Measurements from ENCODE around the gene PMM2.

- TF ChIP-seq CTCF (IDR thresholded peaks at IDR 0.05): no peak
- no peak for TF ChIP-seq SP1 (CRISPR knock-in tag; conservative IDR thresholded peaks at IDR 0.05)
- TF ChIP-seq, protein P1, sequence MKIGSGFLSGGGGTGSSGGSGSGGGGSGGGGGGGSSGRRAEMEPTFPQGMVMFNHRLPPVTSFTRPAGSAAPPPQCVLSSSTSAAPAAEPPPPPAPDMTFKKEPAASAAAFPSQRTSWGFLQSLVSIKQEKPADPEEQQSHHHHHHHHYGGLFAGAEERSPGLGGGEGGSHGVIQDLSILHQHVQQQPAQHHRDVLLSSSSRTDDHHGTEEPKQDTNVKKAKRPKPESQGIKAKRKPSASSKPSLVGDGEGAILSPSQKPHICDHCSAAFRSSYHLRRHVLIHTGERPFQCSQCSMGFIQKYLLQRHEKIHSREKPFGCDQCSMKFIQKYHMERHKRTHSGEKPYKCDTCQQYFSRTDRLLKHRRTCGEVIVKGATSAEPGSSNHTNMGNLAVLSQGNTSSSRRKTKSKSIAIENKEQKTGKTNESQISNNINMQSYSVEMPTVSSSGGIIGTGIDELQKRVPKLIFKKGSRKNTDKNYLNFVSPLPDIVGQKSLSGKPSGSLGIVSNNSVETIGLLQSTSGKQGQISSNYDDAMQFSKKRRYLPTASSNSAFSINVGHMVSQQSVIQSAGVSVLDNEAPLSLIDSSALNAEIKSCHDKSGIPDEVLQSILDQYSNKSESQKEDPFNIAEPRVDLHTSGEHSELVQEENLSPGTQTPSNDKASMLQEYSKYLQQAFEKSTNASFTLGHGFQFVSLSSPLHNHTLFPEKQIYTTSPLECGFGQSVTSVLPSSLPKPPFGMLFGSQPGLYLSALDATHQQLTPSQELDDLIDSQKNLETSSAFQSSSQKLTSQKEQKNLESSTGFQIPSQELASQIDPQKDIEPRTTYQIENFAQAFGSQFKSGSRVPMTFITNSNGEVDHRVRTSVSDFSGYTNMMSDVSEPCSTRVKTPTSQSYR (CRISPR knock-in tag; IDR thresholded peaks at IDR 0.05): no peak
- no peak for TF ChIP-seq ATF2 (CRISPR knock-in tag; IDR thresholded peaks at IDR 0.05; ENCODE audit: borderline replicate concordance, low read depth)
- TF ChIP-seq ETV6 (CRISPR knock-in tag; IDR thresholded peaks at IDR 0.05): no peak
- TF ChIP-seq ESRRA (CRISPR knock-in tag; IDR thresholded peaks at IDR 0.05; ENCODE audit: borderline replicate concordance): no peak
- TF ChIP-seq ZBTB43 (CRISPR knock-in tag; IDR thresholded peaks at IDR 0.05): no peak
- TF ChIP-seq ATF6 (CRISPR knock-in tag; IDR thresholded peaks at IDR 0.05): no peak
Observed at GRCh38 chr16:8807189-8807588, 9.6 kb downstream of the PMM2 start.
